Endothelial cell of umbilical vein (primary cell): ENCODE data around the gene ZDHHC11B. TPM values are rescaled to one million over a fixed set of nuclear protein-coding genes. Genes with fewer than 3 reads are reported as not detected.
"Not testable (repeated sequence)": the region's sequence is repeated elsewhere in the genome, so short reads cannot be mapped to it uniquely, and the experiment has no call there.

Source experiments
- BruUV-seq: library from RNA; stranded (reverse); fragments of 400-500 nt; replicated peaks from 2 replicates; lab custom pipeline; 2021; lab: Mats Ljungman, UMichigan
- CTCF ChIA-PET: fragments of 300-600, 350-600 bp; sonication (Branson Sonifier 250); formaldehyde crosslinking; loops from one replicate; lab custom pipeline; 2021; ENCODE audit warnings: antibody characterized with exemption, inconsistent platforms; lab: Charles Lee
- POLR2A ChIA-PET: fragments of 300-600, 350-600 bp; sonication (Branson Sonifier 250); formaldehyde crosslinking; loops from one replicate; lab custom pipeline; 2021; ENCODE audit warnings: antibody characterized with exemption, inconsistent platforms; lab: Charles Lee
- DNase-seq: peaks from one replicate; pipeline ENCODE4 v3.0.0-alpha.2; 2011; ENCODE audit warnings: low read depth, low spot score
- FAIRE-seq: peaks from 2 replicates; lab custom pipeline; 2011; peaks lifted over from hg19 to GRCh38; lab: Jason Lieb, UNC
- H2AFZ ChIP-seq: 2 replicates; pipeline ENCODE4 v1.6.0; 2012; ENCODE audit warnings: low read depth, low read length, control low read depth, inconsistent platforms
- H3K27ac ChIP-seq: 2 replicates; pipeline ENCODE4 v1.5.1; 2011; ENCODE audit warnings: low read depth, mild to moderate bottlenecking, control low read depth, low read length, moderate library complexity; ENCODE audit not compliant: insufficient read depth
- H3K27me3 ChIP-seq, 2 experiments: 2 replicates each; pipeline versions ENCODE4 v1.6.0 to v1.6.1; 2011; ENCODE audit warnings: low read length in 2 of 2, mixed read lengths in 1 of 2; ENCODE audit not compliant: control insufficient read depth in 2 of 2, insufficient read depth in 2 of 2
- H3K36me3 ChIP-seq, 2 experiments: 2 replicates in 1 of 2; 3 replicates in 1 of 2; pipeline ENCODE4 v1.5.1; 2011; ENCODE audit warnings: low read length in 2 of 2, mild to moderate bottlenecking in 1 of 2, moderate library complexity in 1 of 2; ENCODE audit not compliant: control insufficient read depth in 2 of 2, insufficient read depth in 2 of 2; ENCODE audit errors: extremely low read depth in 1 of 2
- H3K4me1 ChIP-seq: 3 replicates; pipeline ENCODE4 v1.5.1; 2011; ENCODE audit warnings: mild to moderate bottlenecking, low read length; ENCODE audit not compliant: control insufficient read depth, insufficient read depth; ENCODE audit errors: extremely low read depth
- H3K4me2 ChIP-seq: 2 replicates; pipeline ENCODE4 v1.6.1; 2011; ENCODE audit warnings: low read length, control low read depth, mixed read lengths; ENCODE audit not compliant: insufficient read depth
- H3K4me3 ChIP-seq, 3 experiments: fragments of 200-600 bp in 1 of 3; sonication (generic), shearing (Covaris generic) in 1 of 3; replicated peaks in 1 of 3; 2 replicates each; pipeline ENCODE4 v1.5.1; 2011 to 2016; ENCODE audit warnings: control low read depth in 3 of 3, low read length in 3 of 3, mild to moderate bottlenecking in 2 of 3, inconsistent platforms in 1 of 3, low read depth in 1 of 3, moderate library complexity in 1 of 3; ENCODE audit not compliant: insufficient read depth in 1 of 3
- H3K79me2 ChIP-seq: 2 replicates; pipeline ENCODE4 v1.6.0; 2012; ENCODE audit warnings: low read length, inconsistent platforms; ENCODE audit not compliant: control insufficient read depth, insufficient read depth
- H3K9ac ChIP-seq: replicated peaks from 2 replicates; pipeline ENCODE3; 2011; ENCODE audit warnings: low read length, control low read depth; ENCODE audit not compliant: insufficient read depth; ENCODE audit errors: extremely low read depth
- H3K9me1 ChIP-seq: replicated peaks from 3 replicates; pipeline ENCODE4 v1.6.0; 2011; ENCODE audit warnings: mild to moderate bottlenecking, low read length; ENCODE audit not compliant: control insufficient read depth, insufficient read depth; ENCODE audit errors: extremely low read depth
- H3K9me3 ChIP-seq: replicated peaks from 2 replicates; pipeline ENCODE4 v1.5.1; 2012; ENCODE audit warnings: low read length, inconsistent platforms; ENCODE audit not compliant: control insufficient read depth, insufficient read depth
- H4K20me1 ChIP-seq: replicated peaks from 2 replicates; pipeline ENCODE3; 2011; ENCODE audit warnings: mild to moderate bottlenecking, low read length; ENCODE audit not compliant: control insufficient read depth, insufficient read depth; ENCODE audit errors: extremely low read depth
- dilution Hi-C: fragments of 300-500 bp; cut with MboI; formaldehyde crosslinking; loops from one replicate; pipeline ENCODE4 v1.15.0; 2019; ENCODE audit warnings: low sequenced_read_pairs; ENCODE audit not compliant: extremely low pct_ligation_motif_present
- intact Hi-C: fragments of 100-400 bp; cut with micrococcal nuclease; formaldehyde crosslinking; loops from one replicate; pipeline ENCODE4 v1.10.0; 2022
- polyA plus RNA-seq, 4 experiments: library from polyadenylated mRNA; depleted of rRNA in 3 of 4; stranded (reverse) in 3 of 4; unstranded in 1 of 4; fragments of >200 nt; gene quantifications; 2 replicates each; pipeline versions ENCODE4 v1.2.1 to v1.2.3, GENCODE V29; 2011 to 2012; ENCODE audit warnings: missing spikeins in 1 of 4
- total RNA-seq: library from RNA; stranded (reverse); gene quantifications from 2 replicates; pipeline ENCODE4 v1.2.3, GENCODE V29; 2021

ZDHHC11B gene
- total and polyA plus RNA-seq, 2 donors (not counting 3 experiments of a cell fraction or from before 2014, with no cell fraction given), result not detected

GRCh38 chr5:679166-679895, 105.2 kb downstream of the ZDHHC11B start:
- H2AFZ ChIP-seq, H3K4me1 ChIP-seq, H3K9me3 ChIP-seq, H3K9me1 ChIP-seq, POLR2A ChIA-PET, BruUV-seq, dilution Hi-C loops, H3K27me3 ChIP-seq, H3K27ac ChIP-seq, H4K20me1 ChIP-seq, H3K36me3 ChIP-seq, DNase-seq, H3K79me2 ChIP-seq, H3K9ac ChIP-seq, FAIRE-seq, H3K4me2 ChIP-seq, H3K4me3 ChIP-seq: not testable (repeated sequence)
- CTCF ChIA-PET, result interaction anchor here (0.6 kb wide), 1 partner anchor 10 kb away, joined by 3 read pairs; no protein-coding TSS in a partner anchor
- intact Hi-C loops, result loop anchor here (10.0 kb wide), 1 partner anchor 365 kb away; no protein-coding TSS in a partner anchor

GRCh38 chr5:678521-678920, 106.0 kb downstream of the ZDHHC11B start:
- BruUV-seq, H3K9me1 ChIP-seq, H3K4me2 ChIP-seq, H3K27me3 ChIP-seq, FAIRE-seq, H3K9me3 ChIP-seq, H3K79me2 ChIP-seq, CTCF ChIA-PET, H4K20me1 ChIP-seq, POLR2A ChIA-PET, H3K4me1 ChIP-seq, H3K36me3 ChIP-seq, H2AFZ ChIP-seq, dilution Hi-C loops, H3K4me3 ChIP-seq, H3K27ac ChIP-seq, H3K9ac ChIP-seq, DNase-seq: not testable (repeated sequence)
- intact Hi-C loops, result loop anchor here (10.0 kb wide), 1 partner anchor 364 kb away; no protein-coding TSS in a partner anchor
